Measurements from ENCODE around the gene SLC1A4.
"Not testable (repeated sequence)": the region's sequence is repeated elsewhere in the genome, so short reads cannot be mapped to it uniquely, and the experiment has no call there.

The SLC1A4 gene

GRCh38 chr2:64989126-64989981 is at the start of gene SLC1A4:
Gene SLC1A4 (plus strand): TSS chr2:64989399. CDS start chr2:64989644, 245 bp downstream.
- peak; percentile 94 for DNase-seq (ENCODE audit: low spot score)

GRCh38 chr2:64941143-64941542 is 48.1 kb upstream of the SLC1A4 start:
- no peak for DNase-seq (ENCODE audit: low spot score)

GRCh38 chr2:64941801-64942200 is 47.4 kb upstream of the SLC1A4 start:
- no peak for DNase-seq (ENCODE audit: low spot score)

GRCh38 chr2:64942693-64943092 is 46.5 kb upstream of the SLC1A4 start:
- peak; percentile 62 for DNase-seq (ENCODE audit: low spot score)

- peak; percentile 85 for DNase-seq (ENCODE audit: low spot score)
These were observed 45.6 kb upstream of the SLC1A4 start for GRCh38 chr2:64943387-64944150.

GRCh38 chr2:64944484-64944883 is 44.7 kb upstream of the SLC1A4 start:
- DNase-seq (ENCODE audit: low spot score), result no peak

- no peak for DNase-seq (ENCODE audit: low spot score)
These were observed 43.0 kb upstream of the SLC1A4 start for GRCh38 chr2:64945973-64946768.

GRCh38 chr2:64946769-64947247 is 42.4 kb upstream of the SLC1A4 start:
- DNase-seq (ENCODE audit: low spot score), result no peak

GRCh38 chr2:64947885-64948284 is 41.3 kb upstream of the SLC1A4 start:
- DNase-seq (ENCODE audit: low spot score), result peak; percentile 47

- DNase-seq (ENCODE audit: low spot score), result no peak
These were observed 38.7 kb upstream of the SLC1A4 start for GRCh38 chr2:64950226-64951160.

GRCh38 chr2:64951306-64951953 is 37.8 kb upstream of the SLC1A4 start:
- no peak for DNase-seq (ENCODE audit: low spot score)

GRCh38 chr2:64952096-64952495 is 37.1 kb upstream of the SLC1A4 start:
- no peak for DNase-seq (ENCODE audit: low spot score)

- DNase-seq (ENCODE audit: low spot score), result no peak
These were observed 36.4 kb upstream of the SLC1A4 start for GRCh38 chr2:64952511-64953482.

- no peak for DNase-seq (ENCODE audit: low spot score)
These were observed 33.7 kb upstream of the SLC1A4 start for GRCh38 chr2:64955467-64955866.

- no peak for DNase-seq (ENCODE audit: low spot score)
These were observed 31.9 kb upstream of the SLC1A4 start for GRCh38 chr2:64957109-64957903.

GRCh38 chr2:64958556-64958955 is 30.6 kb upstream of the SLC1A4 start:
- no peak for DNase-seq (ENCODE audit: low spot score)

GRCh38 chr2:64960819-64961218 is 28.4 kb upstream of the SLC1A4 start:
- no peak for DNase-seq (ENCODE audit: low spot score)

- DNase-seq (ENCODE audit: low spot score), result not testable (repeated sequence)
These were observed 26.1 kb upstream of the SLC1A4 start for GRCh38 chr2:64963138-64963537.

Measured in Ammon's horn (tissue), 1 donor.